Adrenal gland (tissue), 5 donors: Measurements from ENCODE around the gene GOLGA6L1.
"Not testable (repeated sequence)": the region's sequence is repeated elsewhere in the genome, so short reads cannot be mapped to it uniquely, and the experiment has no call there.

Experiments used
- POLR2A ChIP-seq, 2 donors: fragments of 450-650 bp; IDR thresholded peaks; one replicate each; pipeline ENCODE4 v1.6.1; 2017; ENCODE audit warnings: antibody characterized with exemption in 2 of 2, mild to moderate bottlenecking in 2 of 2, moderate library complexity in 1 of 2
- TF ChIP-seq, protein P1 (sequence below), 6 experiments: fragments of 450-650 bp in 4 of 6; fragments of 200-600 bp in 2 of 6; sonication (generic) in 1 of 6; IDR thresholded peaks; 1 replicate in 5 of 6; 2 replicates in 1 of 6; pipeline versions ENCODE4 v1.5.1 to v1.8.0; 2016 to 2021; ENCODE audit warnings: antibody characterized with exemption in 6 of 6, mild to moderate bottlenecking in 2 of 6, moderate library complexity in 1 of 6
- donor health status: DM: no; HTN: no; CAD: no.

DNA sequence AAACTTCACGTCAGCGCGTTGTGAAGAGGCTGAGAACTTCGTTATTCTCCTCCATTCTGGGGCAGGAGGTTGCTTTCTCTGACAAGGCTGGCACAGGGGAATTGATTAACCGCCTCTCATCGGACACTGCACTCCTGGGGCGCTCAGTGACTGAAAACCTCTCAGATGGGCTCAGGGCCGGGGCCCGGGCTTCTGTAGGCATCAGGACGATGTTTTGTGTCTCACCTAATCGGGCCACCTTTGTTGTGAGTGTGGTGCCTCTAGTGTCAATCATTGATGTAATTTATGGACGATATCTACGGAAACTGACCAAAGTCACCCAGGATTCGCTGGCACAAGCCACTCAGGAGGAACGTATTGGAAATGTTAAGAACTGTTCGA lies 43.9 kb upstream of the GOLGA6L1 start:
- TF ChIP-seq, protein P1, sequence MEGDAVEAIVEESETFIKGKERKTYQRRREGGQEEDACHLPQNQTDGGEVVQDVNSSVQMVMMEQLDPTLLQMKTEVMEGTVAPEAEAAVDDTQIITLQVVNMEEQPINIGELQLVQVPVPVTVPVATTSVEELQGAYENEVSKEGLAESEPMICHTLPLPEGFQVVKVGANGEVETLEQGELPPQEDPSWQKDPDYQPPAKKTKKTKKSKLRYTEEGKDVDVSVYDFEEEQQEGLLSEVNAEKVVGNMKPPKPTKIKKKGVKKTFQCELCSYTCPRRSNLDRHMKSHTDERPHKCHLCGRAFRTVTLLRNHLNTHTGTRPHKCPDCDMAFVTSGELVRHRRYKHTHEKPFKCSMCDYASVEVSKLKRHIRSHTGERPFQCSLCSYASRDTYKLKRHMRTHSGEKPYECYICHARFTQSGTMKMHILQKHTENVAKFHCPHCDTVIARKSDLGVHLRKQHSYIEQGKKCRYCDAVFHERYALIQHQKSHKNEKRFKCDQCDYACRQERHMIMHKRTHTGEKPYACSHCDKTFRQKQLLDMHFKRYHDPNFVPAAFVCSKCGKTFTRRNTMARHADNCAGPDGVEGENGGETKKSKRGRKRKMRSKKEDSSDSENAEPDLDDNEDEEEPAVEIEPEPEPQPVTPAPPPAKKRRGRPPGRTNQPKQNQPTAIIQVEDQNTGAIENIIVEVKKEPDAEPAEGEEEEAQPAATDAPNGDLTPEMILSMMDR (IDR thresholded peaks at IDR 0.05): not testable (repeated sequence)
- TF ChIP-seq POLR2A (IDR thresholded peaks at IDR 0.05): not testable (repeated sequence)
